KOPT-K1 (cell line): ENCODE data around the gene LRRC63.

Experiments used
- H3K27ac ChIP-seq: fragments of 200-600 bp; sonication (generic); 2 replicates; pipeline ENCODE4 v1.5.1; 2016; ENCODE audit warnings: antibody characterized with exemption, mild to moderate bottlenecking, low read depth, low read length; ENCODE audit not compliant: poor library complexity, severe bottlenecking
- H3K36me3 ChIP-seq: fragments of 200-600 bp; sonication (generic); 2 replicates; pipeline ENCODE4 v1.5.1; 2017; ENCODE audit warnings: antibody characterized with exemption, mild to moderate bottlenecking, low read length, moderate library complexity; ENCODE audit not compliant: insufficient read depth
- H3K9me3 ChIP-seq: fragments of 200-600 bp; sonication (generic); 2 replicates; pipeline ENCODE4 v1.5.1; 2017; ENCODE audit warnings: antibody characterized with exemption, low read length, mild to moderate bottlenecking; ENCODE audit not compliant: insufficient read depth, poor library complexity, severe bottlenecking

Gene LRRC63

DNA sequence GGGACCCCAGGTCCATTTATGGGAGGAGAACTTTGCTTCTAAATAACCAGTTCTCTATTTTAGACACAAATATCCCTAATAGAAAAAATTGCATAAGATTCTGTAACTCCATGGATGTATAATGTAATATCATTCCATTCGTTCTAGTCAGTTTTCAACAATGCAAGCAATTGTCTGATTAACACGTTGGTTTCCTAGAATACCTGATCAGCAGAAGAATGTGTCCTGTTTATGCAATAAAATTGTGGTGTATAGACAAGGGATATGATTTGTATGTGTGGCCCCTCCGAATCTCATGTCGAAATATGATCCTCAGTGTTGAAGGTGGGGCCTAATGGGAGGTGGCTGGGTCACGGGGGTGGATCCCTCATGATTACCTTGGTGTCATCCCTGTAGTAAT lies 113.2 kb downstream of the LRRC63 start:
- H3K27ac ChIP-seq: no peak overlapping the region
- no peaks in the 10 kb centered on the region for H3K36me3 ChIP-seq
- H3K9me3 ChIP-seq: no peaks in the 10 kb centered on the region
